Urothelium cell line (cell line): ENCODE results near the gene SNAPC2.

Experiments used
- DNase-seq: peaks from one replicate; pipeline ENCODE4 v3.0.0; 2011; ENCODE audit warnings: low spot score, mixed read lengths
- FAIRE-seq: peaks from 2 replicates; lab custom pipeline; 2011; peaks lifted over from hg19 to GRCh38; lab: Jason Lieb, UNC

SNAPC2 gene, protein sequence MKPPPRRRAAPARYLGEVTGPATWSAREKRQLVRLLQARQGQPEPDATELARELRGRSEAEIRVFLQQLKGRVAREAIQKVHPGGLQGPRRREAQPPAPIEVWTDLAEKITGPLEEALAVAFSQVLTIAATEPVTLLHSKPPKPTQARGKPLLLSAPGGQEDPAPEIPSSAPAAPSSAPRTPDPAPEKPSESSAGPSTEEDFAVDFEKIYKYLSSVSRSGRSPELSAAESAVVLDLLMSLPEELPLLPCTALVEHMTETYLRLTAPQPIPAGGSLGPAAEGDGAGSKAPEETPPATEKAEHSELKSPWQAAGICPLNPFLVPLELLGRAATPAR

DNA sequence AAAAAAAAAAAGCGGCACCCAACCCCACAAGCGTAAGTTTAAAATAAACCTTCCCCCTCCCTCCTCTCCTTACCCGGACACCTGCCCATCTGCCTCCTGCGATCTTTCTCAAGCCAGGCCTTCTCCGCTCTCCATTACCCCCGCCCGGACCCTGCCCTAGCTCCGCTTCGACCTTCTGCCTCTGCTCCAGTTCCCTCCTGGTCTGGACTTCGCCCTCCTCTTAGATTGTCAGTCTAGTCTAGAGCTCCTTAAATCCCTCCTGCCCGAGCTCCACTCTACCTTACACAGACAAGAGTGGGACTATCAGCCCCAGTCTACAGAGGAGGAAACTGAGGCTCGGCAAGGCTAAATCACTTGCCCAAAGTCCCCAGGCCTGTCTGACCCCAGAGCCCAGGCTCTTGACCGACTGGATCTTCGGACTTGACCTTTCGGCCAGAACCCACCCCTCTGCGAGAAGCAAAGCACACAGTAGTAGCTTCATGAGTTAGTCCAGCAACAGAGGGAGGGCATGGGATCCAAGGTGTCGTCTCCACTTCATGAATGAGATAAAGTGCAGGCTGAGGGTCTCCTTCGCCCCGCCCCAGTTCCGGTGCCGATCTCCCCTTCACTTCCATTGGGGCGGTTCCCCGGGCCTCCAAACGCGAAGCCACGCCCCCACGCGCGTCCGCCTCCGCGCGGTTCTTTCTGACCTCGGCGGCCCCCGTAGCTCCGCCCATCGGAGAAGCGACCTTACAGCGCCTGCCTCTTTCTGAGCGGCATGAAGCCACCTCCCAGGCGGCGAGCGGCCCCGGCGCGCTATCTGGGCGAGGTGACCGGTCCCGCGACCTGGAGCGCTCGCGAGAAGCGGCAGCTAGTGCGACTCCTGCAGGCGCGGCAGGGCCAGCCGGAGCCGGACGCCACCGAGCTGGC, at the start of gene SNAPC2:
TSS of gene SNAPC2 (plus strand) at position 729 of the 909 bp plus-strand sequence. CDS start at position 758, 29 bp downstream.
- DNase-seq = peak; percentile 85
- FAIRE-seq = no peak

DNA sequence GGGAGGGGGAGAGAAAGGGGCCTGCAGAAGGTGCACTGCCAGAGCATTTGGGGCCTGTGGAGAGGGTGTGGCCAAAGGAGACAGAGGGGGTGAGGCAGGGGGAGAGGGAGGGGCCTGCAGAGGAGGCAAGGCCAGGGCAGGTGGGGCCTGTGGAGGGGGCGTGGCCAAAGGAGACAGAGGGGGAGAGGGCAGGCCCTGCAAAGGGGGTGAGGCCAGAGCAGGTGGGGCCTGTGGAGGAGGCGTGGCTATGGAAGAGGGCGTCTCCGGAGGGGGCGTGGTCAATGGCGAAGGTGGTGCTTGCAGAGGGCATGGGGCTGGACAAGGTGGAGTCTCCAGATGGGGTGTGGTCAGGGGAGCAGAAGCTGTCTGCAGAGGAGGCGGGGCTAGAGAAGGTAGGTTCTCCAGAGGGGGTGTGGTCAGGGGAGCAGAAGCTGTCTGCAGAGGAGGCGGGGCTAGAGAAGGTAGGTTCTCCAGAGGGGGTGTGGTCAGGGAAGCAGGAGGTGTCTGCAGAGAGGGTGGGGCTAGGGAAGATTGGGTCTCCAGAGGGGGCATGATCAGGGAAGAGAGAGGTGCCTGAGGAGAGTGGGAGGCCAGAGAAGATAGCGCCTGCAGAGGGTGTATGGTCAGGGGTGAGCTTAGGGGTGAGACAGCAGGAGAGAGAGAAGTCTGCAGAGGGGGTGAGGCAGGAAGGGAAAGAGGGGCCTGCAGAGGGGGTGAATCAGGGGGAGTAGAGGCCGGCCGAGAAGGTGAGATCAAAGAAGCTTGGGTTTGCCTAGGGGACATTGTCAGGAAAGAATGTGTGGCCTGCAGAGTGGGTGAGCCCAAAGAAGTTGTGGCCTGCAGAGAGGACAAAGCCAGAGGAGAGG, 49.3 kb upstream of the SNAPC2 start:
- DNase-seq (peak; percentile 35), FAIRE-seq (no peak)

DNA sequence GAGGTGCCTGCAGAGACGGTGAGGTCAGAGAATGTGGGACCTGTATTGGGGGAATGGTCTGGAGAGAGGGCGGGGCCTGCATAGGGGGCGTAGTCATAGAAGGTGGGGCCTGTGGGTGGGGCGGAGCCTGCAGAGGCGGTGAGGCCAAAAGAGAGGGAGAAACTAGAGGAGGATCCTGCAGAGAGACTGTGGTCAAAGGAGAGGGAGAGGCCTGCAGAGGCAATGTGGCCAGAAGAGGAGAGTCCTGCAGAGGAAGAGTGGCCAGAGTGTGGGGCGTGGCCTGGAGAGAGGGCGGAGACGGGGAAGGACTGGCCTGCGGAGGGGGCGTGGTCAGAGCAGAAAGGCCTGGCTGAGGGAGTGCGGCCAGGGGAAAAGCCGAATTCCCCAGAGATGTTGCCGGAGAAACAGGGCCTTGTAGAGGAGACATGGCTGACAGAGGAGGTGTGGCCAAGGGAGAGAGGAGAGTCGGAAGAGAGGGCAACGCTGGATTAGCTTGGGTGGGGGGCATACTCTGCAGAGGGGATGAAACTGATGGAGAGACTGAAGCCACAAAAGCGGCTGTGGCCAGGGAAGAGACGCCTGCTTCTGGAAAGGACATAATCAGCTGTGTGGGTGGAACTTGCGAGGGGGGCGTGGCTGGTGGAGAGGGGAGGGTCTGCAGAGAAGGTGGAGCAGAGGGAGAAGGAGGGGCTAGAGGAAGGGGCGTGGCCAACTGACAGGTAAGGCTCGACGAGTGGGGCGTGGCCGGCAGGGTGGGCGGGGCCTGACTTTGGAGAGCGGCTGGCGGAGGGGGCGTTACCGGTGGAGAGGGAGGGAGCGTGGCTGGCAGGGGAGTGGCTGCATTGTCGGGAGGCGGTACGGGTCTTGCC, 48.5 kb upstream of the SNAPC2 start:
- FAIRE-seq (peak; percentile 30), DNase-seq (peak; percentile 79)

DNA sequence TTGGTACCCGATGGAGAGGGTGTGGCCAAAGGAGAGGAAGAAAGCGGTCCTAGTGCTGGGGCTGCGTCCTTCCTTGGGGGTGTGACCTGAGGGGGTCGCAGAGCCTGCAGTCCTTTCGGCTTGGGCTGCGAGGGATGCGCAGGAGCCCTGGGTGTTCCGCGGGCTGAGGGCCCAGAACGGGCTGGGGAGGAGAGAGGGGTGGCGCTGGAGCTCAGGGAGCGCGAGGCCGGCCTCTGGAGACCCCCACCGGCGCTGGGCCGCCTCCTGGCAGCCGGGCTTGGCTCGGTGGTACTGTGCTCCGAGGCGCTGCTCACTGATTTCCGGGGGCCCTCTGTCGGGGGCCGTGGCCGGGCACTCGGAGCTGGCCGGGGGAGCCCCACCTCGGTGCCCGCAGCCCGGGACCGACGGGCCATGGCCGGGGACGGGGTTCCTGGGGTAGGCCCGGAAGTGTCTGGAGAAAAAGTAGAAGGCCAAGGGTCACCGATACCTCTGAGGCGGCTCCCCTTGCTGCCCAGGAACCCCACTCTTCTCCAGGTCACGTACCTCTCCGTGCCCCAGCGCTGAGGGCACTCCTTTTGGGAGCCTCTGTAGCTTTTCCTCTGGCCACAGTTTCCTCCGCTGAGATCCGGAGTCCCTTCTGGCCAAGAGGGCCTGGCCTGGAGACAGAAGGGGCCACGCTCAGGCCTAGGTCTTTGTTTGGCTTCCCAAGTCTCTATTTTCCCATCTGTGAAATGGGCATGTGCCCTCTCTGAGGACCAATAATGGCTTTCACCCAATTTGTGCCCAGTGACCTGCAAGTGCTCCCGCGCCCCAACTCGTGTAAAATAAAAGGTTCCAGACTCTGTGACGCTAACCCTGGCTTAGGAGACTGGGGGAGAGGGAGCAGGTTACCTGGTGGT, 47.6 kb upstream of the SNAPC2 start:
- FAIRE-seq (no peak), DNase-seq (no peak)

DNA sequence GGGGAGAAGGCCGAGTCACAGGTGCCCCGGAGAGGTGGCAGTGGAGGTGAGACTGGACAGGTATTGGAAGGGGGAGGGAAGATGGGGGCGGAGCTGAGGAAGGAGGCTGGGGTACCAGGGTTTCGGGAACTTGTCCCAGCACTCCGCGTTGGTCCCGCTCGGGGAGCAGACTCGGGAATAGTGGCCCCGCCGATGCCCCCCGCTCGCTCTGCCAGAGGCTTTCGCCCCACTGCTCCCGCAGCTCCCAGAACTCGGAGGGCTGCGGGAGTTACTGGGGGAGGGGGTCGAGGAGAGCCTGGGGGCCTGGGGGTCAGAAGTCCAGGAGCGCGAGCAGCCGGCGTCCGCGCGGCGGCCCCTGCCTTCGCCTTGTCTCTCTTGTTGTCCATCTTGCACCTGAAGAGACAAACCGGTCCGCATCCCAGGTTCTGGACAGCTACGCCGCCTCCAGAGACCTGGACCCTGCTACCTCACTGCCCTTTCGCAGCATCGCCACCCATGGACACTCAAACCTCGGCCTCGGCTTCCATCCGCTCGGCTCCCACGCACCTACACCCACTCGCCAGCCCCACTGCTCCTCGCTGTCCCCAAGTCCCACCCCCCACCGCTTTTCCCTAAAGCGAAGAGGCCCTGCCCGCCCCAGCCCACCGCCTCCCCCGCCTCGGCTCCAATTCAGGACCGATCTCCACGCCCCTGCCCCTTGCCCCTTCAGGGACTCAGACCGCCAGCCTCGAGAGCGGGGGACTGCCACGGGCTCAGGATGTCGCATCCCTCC, 46.6 kb upstream of the SNAPC2 start:
- DNase-seq (no peak), FAIRE-seq (no peak)

DNA sequence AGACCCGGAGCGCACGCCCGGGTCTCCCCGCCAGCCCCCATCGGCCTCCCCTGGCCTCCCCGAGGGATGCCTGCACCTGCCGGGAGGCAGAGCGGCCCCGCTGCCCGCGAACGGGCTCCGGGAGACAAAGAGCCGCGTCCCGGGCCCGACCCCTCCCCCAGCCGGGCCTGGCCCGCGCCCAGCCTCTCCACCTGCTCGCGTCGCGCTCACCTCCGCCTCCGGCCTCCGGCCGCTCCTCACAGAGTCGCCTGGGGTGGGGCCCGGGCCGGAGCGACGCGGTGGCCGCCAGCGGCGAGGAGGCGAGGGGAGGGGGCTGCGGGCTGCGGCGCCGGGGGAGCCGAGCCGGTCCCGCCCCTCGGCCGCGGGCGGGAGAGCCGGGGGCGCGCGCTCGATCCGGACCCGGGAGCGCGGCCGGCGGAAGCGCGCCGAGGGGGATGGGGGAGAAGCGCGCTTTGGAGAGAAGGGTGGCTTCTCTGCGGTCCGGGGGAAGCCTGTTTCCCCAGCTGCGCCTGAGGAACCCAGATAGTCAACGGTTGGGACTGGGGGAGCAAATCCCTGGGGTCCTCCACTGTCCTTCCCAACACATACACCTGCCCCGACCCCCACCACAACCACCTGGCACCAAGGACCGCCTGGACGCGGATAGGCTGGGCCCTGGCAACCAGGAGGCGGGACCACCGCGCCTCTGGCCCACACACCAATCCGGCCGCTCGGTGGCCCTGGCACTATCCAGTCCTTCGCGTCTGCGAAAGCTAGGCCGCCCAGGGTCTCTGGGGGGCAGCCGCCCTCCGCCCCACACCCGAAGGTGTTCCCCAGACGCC, 45.9 kb upstream of the SNAPC2 start, which contains the start of gene PRR36:
TSS of gene PRR36 (minus strand) at position 315 of the 821 bp plus-strand sequence. CDS start 701 bp downstream, outside the sequence.
- FAIRE-seq (no peak), DNase-seq (peak; percentile 42)

DNA sequence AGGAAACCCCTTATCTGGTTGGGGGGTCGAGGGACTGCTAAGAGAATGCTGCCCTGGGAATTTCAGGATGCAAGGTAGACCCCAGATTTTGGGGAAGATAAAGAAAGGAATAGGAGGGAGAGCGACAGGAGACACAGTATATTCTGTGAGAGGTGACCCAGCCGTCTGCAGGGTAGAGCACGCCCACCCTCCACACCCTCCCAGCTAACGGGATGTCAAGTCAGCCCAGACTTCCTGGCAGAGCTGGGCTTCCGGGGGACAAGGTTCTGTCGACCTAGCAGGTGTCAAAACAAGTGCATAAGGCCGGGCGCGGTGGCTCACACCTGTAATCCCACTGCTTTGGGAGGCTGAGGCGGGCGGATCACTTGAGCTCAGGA, 45.3 kb upstream of the SNAPC2 start:
- no peak for FAIRE-seq
- no peak for DNase-seq

DNA sequence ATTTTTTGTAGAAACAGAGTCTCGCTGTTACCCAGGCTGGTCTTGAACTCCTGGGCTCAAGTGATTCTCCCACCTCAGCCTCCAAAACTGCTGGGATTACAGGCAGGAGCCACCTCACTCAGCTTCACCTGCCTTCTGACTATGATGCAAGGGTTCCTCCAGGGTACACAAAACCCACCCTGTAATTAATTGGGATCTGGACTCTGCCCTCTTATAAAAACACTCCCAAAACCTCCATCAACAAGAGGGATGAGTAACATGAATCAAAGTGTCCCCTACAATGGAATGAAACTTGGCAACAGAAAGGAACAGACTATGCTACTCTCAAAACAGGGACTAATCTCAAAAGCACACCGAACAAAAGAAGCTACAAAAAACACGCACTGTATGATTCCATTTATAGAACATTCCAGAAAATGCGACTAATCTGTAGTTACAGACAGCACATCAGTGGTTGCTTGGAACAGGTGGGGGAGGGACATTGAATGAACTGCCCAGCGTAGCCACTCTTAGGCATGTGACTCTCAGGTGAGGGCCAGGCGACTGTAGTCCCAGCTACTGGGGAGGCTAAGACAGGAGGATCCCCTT, 42.8 kb upstream of the SNAPC2 start:
- DNase-seq = no peak
- no peak for FAIRE-seq

DNA sequence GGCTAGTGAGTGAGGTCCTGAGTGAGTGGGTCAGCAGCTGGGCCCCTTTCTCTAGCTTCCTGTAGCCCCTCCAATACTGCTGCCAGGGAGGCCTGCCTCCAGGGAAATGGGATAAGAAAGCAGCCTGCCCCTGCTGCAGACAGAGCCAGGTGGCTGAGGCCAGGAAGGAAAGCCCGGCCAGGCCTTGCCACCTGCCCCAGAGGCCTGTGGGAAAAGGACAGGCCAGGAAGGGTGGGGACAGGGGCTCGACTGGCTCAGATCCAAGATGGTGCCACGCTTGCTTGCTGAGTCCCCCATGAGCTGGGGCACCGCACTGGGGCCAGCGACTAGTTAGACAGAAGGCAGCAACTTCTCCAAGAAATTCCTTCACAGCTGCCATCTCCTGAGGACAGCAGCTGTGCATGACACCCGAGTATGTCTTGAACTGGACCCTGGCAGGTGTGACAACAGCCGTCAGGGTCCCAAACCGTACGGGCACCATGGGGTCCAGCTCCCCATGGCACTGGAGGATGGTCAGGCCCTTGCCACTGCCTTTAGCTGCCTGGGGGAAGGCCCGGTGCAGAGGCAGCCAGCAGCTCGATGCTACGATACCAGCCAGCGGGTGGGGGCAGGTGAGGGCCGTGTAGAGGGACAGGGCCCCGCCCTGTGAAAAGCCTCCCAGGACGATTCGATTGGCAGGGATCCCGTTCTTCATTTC, 40.9 kb upstream of the SNAPC2 start:
- FAIRE-seq (no peak), DNase-seq (no peak)

DNA sequence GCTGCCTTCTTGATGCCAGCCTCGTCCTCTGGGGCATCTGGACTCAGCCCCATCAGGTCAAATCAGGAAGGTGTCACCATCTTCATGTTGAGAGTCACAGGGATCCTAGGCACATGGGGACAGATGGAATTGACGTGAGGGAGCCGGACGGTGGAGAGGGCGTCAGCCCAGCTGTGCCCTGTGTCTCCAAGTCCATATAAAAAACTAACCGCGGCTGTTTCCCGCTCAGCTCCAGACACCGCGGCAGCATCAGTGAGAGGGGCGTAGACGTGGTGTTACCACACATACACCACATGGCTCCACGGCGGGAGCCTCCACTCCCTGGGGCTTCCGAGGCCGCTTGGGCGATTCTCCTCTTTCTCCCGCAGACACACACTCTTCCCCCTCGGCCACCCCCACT, 40.3 kb upstream of the SNAPC2 start:
- DNase-seq (no peak), FAIRE-seq (no peak)

DNA sequence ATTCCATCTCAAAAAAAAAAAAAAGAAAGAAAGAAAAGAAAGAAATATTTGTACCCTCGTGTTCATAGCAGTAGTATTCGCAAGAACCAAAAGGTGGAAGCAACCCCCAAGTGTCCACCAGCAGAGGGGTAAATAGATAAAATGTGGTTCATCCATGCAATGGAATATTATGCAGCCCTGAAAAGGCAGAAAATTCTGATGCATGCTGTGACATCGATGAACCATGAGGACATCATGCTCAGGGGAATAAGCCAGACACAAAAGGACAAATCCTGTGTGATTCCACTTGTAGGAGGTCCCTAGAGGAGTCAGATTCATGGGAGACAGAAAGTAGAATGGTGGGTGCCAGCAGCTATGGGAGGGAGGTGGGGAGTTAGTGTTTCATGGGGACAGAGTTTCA, 38.2 kb upstream of the SNAPC2 start:
- no peak for FAIRE-seq

DNA sequence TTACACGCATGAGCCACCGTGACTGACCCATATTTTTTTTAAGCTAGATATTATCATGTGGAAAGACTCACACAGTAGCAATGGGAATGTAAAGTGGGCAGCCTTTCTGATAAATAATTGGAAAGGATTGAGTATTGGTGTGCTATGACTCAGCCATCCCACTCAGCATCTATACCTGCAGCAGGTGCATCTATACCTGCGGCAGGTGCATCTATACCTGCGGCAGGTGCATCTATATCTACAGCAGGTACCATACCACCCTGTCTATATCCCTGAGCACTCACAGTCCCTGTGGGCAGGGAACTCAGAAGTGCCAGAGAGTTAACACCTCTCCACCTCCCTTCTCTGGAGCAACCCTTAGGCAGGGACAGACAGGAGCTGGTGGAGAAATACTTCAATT, 37.0 kb upstream of the SNAPC2 start:
- FAIRE-seq (no peak), DNase-seq (no peak)

More for the DNA sequence above, 38.2 kb upstream of the SNAPC2 start:
- no peak for DNase-seq

DNA sequence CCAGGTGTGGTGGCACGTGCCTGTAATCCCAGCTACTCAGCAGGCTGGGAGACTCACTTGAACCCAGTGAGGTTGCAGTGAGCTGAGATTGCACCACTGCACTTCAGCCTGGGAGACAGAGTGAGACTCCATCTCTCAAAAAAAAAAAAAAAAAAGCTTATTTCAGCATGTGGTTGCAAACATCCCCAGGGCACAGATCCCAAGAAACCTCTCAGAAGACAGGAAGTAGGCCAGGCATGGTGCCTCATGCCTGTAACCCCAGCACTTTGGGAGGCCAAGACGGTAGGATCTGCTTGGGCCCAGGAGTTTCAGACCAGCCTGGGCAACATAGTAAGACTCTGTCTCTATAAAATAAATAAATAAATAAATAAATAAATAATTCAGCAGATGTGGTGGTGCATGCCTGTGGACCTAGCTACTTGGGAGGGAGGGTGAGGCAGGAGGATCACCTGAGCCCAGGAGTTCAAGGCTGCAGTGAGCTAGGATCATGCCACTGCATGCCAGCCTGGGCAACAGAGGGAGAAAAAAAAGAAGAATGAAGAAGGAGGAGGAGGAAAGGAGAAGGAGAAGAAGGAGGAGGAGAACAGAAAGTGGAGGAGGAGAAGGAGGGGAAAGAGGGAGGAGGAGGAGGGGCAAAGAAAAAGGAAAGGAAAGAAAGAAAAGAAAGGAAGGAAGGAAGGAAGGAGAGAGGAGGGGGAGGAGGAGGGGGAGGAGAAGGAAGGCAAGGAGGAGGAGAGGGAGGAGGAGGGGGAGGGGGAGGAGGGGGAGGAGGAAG, 36.2 kb upstream of the SNAPC2 start:
- DNase-seq (no peak), FAIRE-seq (no peak)

DNA sequence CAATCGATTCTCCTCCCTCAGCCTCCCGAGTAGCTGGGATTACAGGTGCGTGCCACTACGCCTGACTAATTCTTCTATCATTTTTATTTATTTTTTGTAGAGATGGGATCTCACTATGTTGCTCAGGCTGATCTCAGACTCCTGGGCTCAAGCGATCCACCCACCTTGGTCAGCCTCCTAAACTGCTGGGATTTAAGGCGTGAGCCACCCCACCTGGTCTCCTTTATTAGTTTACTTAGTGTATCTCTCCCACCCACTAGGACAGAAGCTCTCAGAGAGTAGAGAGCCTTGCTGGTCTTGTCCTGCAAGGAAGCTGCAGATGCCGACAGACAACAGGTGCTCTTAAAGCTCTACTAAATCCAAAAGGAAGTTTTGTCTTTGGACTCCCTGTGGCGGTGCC, 34.3 kb upstream of the SNAPC2 start:
- no peak for FAIRE-seq
- no peak for DNase-seq

DNA sequence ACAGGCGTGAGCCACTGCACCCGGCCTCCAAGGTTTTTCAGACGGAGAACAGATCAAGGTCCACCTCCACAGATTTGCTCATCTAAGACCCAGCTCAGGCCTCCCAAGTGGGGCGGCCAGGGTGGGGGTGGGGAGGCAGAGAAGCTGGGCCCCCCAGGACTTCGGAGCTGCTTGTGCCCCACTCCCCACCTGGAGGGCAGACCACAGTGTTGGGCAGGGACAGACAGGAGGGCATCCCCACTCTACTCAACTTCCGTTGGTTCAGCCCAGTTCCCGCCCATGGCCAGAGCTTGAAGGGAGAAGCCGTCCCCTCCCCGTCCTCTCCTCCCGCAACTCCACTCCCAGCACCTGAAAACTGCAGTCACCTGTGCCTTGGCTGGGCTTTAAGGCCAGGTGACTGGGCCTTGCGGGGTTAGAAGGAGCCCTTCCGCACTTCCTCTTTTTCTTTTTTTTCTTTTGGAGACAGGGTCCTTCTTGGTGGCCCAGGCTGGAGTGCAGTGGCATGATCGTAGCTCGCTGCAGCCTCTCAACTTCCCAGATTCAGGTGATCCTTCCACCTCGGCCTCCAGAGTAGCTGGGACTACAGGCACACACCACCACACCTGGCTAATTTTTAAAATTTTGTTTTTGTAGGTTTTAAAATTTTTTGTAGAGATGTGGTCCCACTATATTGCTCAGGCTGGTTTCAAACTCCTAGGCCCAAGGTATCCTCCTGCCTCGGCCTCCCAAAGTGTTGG, 32.6 kb upstream of the SNAPC2 start:
- DNase-seq = no peak
- no peak for FAIRE-seq
